GM18520 (cell line): Measurements from ENCODE around the gene ABL1.

ENCODE experiments used
- ATAC-seq: cut with Tn5 transposase; IDR thresholded peaks from one replicate; pipeline ENCODE4 v1.9.1; 2021; ENCODE audit not compliant: unreplicated experiment

The ABL1 gene

DNA sequence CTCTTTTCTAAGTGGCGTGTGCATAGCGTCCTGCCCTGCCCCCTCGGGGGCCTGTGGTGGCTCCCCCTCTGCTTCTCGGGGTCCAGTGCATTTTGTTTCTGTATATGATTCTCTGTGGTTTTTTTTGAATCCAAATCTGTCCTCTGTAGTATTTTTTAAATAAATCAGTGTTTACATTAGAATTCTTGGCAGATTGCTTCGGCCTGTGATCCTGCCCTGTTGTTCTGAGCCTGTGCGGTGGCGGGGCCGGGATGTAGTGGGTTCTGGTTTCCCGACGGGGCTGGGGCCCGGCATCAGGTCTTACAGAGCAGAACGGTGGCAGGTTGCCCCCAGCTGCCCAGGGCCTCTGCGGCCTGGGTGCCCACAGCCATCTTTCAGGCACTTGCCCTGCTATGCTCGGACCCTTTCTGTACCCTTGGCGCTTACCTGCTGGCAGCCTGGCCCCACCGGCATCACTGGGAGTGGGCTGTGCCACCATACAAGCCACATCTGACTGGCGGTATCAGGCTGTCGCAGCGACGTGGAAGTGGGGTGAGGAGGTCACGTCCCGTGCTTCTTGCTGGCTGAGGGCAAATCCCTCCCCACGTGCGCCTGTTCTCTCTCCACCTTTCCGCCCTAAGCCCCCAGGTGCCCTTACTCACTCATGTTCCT lies 52.6 kb downstream of the ABL1 start:
- ATAC-seq: no peak

DNA sequence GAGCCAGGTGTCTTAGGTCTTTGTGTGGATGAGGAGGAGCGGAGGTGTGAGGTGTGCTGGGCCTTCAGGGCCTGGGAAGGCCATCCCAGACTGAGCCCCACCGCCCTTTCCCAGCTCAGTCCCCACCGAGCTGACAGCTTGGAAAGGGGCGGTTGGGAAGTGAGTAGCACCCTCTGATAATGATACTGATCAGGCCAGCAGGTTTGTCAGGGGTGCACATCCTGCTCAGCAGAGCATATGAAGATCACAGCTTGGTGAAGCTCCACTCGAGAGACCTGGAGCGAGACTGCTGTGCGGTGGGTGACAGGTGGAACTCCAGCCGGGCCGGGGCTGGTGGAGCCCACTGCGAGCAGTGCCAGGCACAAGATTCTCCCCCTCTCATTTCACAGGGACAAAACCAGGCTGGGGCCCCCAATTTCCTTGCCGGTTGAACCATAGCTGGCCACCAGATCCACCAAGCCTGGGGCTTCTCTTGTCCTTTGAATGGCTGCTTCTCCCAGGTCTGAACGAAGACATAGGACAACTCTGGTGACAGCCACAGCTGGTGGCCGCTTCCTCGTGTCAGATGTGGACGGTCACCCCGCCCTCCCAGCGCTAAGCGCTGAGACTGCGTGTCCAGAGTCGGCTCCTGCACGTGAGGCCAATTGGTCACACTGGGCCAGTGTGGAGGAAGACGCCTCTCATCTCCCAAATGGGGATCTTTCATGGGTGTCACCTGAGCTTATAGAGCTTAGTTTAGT lies 53.3 kb downstream of the ABL1 start:
- no peak for ATAC-seq

DNA sequence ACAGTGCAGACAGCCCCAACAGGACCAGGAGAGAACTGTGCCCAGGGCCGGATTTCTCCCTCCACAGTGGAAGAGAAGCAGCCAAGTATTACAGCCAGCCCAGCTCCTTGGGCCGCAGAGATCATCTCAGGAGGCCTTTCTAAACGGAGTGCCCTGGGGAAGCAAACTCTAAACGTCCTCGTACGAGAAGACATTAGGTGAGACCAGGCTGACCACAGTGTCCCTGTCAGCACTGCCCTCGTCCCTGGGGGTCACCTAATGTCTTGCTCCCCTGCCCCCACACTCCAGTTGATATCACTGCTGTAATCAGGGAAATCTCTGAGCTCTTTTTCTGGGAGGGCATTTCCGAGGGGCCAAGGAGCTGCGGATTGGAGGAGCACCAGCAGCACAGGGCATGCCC lies 55.1 kb downstream of the ABL1 start:
- no peak for ATAC-seq

DNA sequence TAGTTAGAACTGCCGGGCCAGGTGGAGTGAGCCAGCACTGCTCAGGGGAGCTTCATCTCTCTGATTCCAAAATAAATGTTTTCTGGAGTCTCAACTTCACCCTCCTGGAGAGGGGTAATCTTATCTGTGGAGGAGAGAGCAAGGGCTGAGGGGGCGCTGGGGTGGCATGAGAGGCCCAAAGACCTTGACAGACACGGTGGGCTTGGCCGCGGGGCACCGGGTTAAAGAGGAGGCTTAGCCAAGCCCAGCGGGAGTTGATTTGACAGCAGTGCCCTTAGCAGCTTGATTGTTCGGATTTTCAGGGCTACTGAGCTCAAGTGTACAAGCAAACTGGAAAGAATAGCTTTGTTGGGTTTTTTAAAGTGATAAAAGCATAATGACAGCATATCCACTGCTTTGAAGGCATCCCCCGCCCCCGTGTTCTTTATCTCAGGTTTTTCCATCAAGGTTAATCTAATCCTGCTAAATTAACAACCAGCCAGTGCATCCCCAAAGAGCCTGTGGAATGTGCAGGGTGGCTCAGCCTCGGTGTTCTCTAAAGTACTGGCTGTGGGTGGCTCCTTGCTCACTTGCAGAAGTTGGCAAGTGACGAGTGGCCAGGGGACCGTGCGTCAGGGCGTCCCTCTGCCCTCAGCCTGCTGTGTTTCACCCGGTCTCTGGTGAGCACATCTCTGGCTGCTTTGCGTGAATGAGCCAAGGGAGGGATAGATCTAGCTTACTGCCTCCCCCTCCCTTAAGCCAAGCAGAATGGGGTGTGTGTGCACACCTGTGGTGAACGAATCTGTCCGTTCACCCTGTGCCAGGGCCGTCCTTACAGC lies 56.0 kb downstream of the ABL1 start:
- ATAC-seq: no peak

DNA sequence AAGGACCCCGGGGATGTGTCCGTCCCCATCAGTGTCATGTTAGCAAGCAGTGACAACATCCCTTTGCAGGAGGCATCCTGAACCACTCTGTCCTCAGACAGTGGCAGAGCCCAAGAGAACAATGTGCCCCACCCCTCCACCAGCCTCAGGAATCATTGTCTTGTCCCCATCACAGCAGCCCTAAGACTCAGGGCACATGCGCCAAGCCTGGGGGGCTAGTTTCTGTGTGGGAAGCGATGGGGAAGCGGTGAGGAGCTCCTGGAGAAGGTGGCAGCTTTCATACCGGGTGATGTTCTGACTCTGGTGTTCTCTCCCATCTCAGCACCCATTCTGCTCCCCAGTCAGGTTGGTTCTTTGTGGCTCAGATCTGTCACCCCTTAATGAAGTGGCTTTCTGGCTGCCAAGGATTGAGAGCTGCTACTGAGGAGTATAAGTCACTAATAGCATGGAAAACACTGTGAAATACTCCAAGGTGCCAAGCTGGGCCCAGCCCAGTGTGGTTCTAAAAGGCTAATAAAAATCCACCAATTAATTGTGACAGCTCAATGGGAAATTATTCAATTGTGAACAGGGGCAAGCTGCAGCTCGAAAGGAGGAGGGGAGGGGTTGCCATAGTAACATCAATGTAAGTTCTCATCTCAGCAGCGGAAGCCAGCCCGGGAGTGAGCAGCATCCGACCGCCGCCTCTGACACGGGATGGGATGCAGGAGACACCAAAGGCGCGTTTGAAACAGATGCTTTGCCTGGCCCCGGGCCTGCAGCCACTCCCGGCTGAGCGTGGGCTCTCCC lies 56.8 kb downstream of the ABL1 start:
- ATAC-seq: no peak

DNA sequence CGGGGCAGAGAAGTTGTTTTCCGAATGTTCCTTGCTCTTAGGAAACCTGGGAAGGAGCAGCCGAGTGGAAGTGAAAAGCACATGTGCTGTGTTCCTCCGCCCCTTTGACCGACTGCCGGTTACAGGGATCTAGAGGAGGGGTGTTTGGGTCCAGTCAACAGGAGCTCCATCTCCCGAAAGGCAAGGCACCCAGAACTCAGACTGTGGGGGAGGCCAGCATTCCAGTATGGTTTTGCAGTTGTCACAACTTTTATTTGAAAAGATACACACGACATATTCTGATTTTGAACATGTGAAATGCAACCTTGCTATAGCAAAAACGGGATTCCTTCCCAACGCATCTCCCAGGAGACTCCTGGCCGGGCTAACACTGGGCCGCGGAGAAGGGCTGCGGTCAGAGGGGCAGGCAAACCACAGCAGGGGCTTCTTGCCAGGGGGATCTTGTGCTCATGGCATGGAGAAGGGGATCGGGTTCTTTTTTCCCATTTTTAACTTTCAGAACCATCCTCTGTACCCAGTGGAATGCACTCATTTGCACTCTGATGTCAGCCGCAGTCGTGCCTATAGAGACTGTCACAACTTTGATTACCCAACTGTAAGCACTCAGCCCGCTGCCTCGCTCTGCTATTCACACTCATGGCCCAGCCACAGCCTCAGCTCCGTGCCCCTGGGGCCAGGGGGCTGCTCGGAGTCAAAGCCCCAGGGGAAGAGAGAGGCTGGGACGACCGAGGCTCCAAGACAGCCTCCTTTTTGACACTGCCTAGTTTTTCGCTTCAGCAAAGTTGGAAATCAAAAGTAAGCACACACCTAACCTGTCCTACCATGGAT lies 57.6 kb downstream of the ABL1 start:
- ATAC-seq: no peak

DNA sequence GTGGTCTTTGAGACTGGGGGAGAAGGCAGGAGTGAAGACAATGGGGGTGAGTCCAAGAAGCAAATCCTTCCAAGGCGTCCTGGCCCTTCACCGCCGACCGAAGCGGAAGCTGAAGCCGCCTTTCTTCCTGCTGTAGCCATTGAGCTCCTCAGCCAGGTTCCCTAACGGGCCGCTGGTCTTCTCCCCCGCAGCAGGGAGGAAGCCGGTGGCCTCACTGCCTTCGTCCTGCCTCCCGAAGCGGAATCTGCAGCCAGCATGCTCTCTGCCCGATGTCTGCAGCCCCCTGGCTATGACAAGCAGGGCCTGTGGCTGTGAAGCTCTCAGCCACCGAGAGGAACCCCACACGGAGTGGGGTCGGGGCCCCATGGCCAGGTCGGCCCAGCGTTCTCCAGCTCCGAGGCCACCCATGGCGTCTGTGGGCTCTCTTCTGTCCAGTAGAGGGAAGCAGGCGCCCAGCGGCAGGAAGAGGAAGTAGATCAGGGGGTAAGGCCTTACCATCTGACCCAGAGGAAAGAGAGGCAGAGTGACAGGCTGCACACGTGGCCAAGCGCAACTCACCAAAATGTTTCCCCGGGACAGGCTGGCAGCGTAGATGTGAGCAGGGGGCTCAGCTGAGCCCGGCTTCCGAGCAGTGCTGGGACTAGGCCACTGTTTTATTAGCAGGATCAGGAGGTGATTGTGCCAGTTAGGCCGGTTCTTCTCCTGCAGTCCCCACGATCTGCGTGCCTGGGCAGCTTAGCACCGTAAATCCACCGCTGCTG lies 58.5 kb downstream of the ABL1 start:
- ATAC-seq: no peak

DNA sequence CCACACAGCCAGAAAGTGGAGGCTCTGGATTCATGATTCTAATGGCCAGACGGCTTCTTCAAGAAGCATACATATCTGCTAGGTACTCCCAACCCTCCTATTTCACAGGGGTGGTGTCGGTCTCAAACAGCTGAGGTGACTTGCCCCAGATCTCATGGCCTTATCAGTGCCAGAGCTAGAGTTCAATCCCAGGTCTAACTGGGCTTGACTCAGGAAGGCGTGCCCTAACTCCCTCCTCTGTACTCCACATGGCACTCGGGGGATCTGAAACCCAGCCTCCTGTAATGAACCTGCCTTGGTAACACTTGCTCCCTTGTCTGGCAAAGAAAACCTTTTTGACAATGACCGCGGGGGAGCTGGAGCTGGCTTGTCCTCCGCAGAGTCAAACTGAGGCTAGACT lies 59.5 kb downstream of the ABL1 start:
- no peak for ATAC-seq

DNA sequence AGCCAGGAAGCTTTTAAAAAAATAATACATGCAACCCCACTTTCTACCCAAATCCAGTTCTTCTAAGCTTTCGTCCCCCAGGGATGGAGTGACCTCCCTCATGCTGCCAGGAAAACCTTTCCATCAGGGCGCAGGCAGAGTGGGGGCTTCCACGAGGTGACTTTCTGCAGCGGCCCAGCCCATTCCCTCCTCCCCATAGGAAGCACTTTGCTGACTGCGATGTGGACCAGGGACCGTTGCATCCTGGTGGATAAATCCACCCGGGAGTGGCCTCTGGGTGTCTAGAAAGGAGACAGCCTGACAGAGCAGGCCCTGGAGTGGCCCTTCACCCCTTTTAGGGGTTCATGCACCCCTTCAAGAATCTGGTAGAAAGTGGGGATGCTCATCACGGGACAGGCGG lies 60.0 kb downstream of the ABL1 start:
- ATAC-seq: no peak

DNA sequence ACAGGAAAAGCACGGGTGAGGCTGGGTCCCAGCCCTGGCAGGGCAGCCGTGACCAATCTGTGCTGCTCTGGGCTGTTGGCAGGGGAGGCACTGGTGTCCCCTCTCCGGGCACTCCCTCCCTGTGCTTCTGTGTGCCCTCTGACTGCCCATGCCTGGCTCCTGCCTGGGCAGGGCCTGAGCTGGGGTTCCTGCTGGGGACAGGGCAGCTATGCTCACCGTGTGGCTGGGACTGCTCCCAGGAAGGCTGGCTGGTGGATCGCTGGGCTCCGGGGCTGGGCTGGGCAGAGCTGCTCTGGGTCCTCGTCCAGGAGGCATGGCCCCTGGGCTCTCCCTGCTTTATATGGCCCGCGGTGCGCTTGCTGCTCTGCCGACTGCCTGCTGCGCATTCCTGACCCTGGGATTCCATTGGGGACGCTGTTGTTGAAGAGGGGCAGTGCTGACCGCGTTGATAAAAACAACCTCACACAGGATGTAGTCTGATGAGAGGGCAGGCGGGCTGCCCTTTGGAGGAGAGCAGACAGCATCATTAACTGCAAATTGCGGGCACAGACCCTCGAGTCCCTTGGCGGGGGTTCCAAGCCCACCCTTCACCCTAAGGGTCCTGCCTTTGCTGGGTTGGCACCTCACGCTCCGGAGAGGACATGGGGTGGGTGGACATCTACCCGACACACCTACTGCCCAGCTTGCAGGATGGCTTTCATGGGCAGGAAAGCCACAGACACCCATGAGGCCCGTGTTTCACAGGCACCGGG lies 60.6 kb downstream of the ABL1 start:
- ATAC-seq: no peak

DNA sequence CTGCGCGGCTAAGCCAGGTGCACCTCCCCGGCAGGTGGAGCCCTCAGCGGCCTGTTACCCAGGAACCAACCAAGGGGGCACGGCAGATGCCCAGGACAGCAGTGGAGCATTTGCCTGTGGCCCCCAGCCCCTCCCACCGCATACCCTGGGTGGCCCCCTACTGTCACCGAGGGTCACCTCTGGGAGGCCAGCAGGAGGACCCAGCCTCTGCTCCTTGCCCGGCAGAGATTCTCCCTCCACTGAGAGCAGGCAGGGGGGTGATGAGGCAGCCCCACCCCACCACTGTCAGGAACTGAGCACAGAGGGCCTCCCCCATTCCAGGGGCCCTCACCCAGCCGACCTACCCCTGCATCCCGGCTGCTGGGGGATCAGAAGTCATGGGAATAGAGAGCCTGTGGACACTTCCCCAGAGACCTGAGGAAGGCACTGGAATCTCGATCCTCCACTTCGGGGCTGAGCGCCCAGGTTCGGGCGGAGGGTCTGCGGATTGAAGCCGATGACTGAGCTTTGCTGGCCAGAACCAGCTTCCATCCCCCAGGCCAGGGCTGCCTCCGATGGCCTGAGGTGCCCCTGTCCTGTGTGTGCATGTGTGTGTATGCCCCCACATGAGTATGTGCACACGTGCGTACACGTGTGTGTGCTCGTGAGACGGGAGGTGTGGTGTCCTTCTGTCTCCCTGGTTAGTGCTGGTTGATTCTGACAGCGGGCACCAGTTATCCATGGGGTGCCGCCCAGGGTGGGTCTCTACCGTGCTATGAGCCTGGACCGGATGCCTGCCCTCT lies 61.4 kb downstream of the ABL1 start, which contains the start of gene QRFP:
Gene QRFP (minus strand): TSS at position 580 of the 782 bp plus-strand sequence. CDS start 2,974 bp downstream, outside the sequence.
- ATAC-seq: no peak

DNA sequence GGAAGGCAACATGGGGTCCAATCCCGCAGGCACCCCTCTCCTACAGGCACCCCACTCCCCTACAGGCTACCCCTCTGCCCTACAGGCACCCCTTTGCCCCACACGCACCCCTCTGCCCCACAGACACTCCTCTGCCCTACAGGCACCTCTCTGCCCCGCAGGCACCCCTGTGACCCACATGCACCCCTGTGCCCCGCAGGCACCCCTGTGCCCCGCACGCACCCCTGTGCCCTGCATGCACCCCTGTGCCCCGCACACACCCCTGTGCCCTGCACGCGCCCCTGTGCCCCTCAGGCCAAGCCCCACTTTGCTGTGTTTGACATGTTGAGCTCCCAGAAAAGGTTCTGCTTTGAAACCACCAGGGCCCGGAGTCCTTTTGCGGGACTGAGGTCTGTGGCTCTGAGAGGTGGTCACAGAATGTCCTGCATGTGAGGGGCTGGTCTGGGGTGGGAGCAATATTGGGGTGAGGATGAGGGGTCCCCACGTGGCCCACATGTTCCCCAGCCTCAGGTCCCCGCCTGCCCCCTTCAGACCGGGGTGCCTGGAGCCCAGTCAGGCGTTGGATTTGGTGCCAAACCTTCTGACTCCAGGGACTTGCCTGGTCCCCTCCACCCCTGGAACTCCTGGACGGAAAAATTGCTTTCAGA lies 62.2 kb downstream of the ABL1 start:
- no peak for ATAC-seq

DNA sequence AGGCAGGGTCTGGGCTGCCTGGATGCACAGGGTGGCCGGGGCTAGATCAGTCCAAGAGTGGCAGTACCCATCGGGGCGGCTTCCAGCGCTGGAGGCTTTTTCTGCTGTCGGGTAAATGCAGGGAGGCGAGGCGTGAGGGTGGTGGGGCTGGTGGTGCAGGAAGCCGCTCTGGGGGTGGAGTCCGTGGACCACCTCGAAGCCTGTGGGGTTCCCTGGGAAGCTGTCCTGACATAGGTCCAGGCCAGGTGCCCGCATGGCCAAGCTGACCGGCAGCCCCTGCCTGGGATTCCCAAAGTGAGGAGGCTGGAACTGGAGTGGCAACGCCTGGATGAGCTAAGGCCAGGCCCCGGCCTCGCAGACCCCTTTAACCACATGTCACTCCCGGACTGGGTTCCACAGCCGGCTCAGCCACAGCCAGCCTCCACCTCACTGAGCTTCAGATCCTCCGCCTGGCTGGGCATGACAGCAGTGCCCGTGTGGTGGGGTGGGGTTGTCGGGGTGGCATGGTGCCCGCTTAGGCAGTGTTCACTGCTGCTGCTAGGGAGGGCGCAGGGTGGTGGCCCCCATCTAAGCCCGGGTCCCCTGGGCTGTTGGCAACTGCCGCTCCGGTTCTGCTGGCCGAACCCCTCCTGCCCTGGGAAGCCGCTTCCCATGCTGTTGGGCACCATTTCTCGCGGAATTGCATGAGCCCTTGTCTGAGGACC lies 62.9 kb downstream of the ABL1 start:
- ATAC-seq: no peak

DNA sequence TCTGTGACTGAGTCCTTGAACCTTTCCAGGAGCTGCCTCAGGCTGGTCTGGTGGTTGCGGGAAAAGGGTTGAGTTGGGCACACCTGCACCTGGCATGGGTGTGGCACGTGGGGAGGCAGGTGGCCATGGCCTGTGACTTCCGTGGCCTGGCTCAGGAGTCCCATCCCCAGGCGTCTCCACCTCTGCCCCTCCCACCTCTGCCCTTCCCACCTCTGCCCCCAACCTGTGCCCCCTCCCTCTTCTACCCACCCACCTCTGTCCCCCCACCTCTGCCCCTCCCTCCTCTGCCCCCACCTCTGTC lies 63.4 kb downstream of the ABL1 start:
- no peak for ATAC-seq

DNA sequence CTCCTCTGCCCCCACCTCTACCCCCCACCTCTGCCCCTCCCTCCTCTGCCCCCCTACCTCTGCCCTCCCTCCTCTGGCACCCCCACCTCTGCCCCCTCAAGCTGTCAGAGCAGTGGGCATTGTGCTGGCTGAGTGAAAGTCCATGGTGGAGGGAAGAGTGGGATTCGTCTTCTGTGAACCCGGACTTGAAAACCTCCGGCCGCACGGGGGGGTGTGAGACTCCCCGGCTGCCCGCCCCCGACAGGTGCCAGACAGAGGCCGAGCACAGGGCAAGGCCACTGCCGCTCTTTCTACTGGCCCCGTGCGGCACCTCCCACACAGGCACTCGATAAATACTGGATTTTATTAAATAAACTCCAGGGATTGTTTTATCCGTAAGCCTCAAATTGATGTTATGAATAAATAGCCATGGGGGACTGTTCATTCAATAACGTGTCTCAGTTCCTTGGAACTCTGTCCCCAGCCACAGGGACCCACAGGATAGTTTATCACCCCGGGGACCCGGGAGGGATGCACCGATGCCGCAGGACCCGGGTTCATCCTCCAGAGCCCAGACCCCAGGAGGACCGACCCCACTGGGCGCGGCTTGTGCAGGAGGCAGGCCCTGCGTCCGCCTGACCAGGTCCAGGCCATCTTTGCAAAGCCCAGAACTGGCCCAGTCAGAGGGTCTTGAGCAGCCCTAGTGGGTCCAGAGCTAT lies 64.1 kb downstream of the ABL1 start:
- no peak for ATAC-seq

DNA sequence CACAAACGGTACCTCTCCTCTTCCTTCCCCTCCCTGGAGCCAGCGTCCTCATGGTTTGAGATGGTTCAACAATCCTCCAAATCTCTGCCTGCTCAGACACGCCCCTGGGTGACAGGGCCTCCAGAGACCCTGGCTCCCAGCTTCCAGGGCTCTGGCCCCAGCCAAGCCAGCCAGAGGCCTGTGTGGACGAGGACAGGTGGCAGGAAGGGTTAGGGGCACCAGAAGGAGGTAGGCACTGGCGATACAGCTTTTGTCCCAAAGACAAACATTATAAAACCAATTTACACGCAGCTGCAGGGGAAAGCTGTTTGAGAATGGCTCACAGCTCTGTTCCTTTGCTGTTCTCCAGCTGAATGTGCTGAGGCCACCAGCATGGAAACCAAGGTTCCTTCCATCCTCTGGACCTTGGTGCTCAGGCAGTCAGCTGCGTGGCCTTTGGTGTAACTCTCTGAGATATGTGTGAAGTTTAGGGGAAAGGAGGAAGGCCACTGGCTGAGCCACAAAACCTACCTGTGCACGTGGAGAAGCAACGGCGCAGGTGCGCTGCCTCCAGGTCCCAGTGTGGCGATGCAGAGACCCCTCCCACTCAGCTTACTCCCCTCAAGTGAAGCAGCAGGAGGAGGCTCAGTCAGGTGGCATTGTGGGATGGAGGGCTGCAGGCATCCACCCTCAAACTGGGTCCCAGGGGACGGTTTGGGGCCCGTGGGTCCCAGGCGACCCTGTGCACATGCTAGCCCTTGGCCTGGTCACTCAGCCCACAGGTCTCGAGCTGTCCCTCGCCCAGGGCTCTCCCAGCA lies 65.8 kb downstream of the ABL1 start:
- ATAC-seq: no peak
